IPS DF 6.9 (cell line): Measurements from ENCODE around the gene BEND4.
A peak's percentile ranks its signal among the peaks of the same experiment; 100 is the strongest.
"Not testable (repeated sequence)": the region's sequence is repeated elsewhere in the genome, so short reads cannot be mapped to it uniquely, and the experiment has no call there.

Experiments
- DNase-seq: peaks from one replicate; pipeline ENCODE4 v3.0.0-alpha.2; 2013; ENCODE audit warnings: low read depth, low spot score
- H3K27ac ChIP-seq: one replicate; pipeline ENCODE4 v1.5.1; 2013; ENCODE audit warnings: low read length, control low read depth
- H3K27me3 ChIP-seq: 2 replicates; pipeline ENCODE4 v1.6.1; 2013; ENCODE audit warnings: mild to moderate bottlenecking, low read length; ENCODE audit not compliant: control insufficient read depth, insufficient read depth
- H3K36me3 ChIP-seq: 2 replicates; pipeline ENCODE4 v1.6.1; 2013; ENCODE audit warnings: low read length; ENCODE audit not compliant: control insufficient read depth, insufficient read depth
- H3K4me1 ChIP-seq: 2 replicates; pipeline ENCODE4 v1.6.1; 2013; ENCODE audit warnings: low read length; ENCODE audit not compliant: control insufficient read depth, insufficient read depth
- H3K4me3 ChIP-seq: 2 replicates; pipeline ENCODE4 v1.5.1; 2013; ENCODE audit warnings: mild to moderate bottlenecking, low read length
- H3K9me3 ChIP-seq: 2 replicates; pipeline ENCODE4 v1.6.1; 2013; ENCODE audit warnings: low read length, inconsistent platforms; ENCODE audit not compliant: control insufficient read depth, insufficient read depth
- whole genome bisulfite sequencing: extraction: QIAGEN DNeasy Blood & Tissue Kit; methylation state at CpG from one replicate; pipeline ENCODE4 v1.1.7; 2013; ENCODE audit warnings: mixed read lengths, missing lambda C conversion rate; ENCODE audit not compliant: insufficient read length, insufficient coverage; 5-methylcytosine and 5-hydroxymethylcytosine counted together

BEND4 gene

GRCh38 chr4:42152507-42153504 lies at the start of gene BEND4:
Gene BEND4 (minus strand): TSS chr4:42152655. CDS start chr4:42152143, 512 bp downstream.
- peaks cover 3% of the 10 kb centered on the region; the same call in 1 of the 2 replicates for H3K4me1 ChIP-seq
- WGBS: no CpG with 5 or more reads among the region's 49 CpGs
- H3K27me3 ChIP-seq: peaks cover 6% of the 10 kb centered on the region
- DNase-seq: peak; percentile 29
- peak within 1 kb of the TSS; percentile 71; the same call in 1 of the 2 replicates for H3K4me3 ChIP-seq
- H3K9me3 ChIP-seq: no peaks in the 10 kb centered on the region
- H3K27ac ChIP-seq: no peak within 1 kb of the TSS
- H3K36me3 ChIP-seq: no peaks in the 10 kb centered on the region

- no peaks in the 10 kb centered on the region for H3K9me3 ChIP-seq
- no peaks in the 10 kb centered on the region for H3K36me3 ChIP-seq
- H3K4me3 ChIP-seq: no peak overlapping the region
- no peaks in the 10 kb centered on the region for H3K4me1 ChIP-seq
- H3K27ac ChIP-seq: no peak overlapping the region
- no CpG with 5 or more reads among the region's 5 CpGs for WGBS
- no peaks in the 10 kb centered on the region for H3K27me3 ChIP-seq
- DNase-seq: no peak
Observed at GRCh38 chr4:42197341-42197740, 44.9 kb upstream of the BEND4 start.

GRCh38 chr4:42172921-42173320 lies 20.5 kb upstream of the BEND4 start:
- no CpG with 5 or more reads among the region's 2 CpGs for WGBS
- no peak for DNase-seq
- Histone ChIP-seq H3K27me3 (no peaks in the 10 kb centered on the region), H3K27ac (no peak overlapping the region), H3K36me3 (no peaks in the 10 kb centered on the region), H3K9me3 (no peaks in the 10 kb centered on the region), H3K4me1 (0 out of 2 replicates have a peak, but pooled peaks cover 2% of the 10 kb centered on the region), H3K4me3 (no peak overlapping the region)

- Histone ChIP-seq H3K27ac (no peak overlapping the region), H3K4me3 (no peak overlapping the region), H3K9me3 (no peaks in the 10 kb centered on the region), H3K36me3 (no peaks in the 10 kb centered on the region), H3K27me3 (no peaks in the 10 kb centered on the region), H3K4me1 (0 out of 2 replicates have a peak, but pooled peaks cover 2% of the 10 kb centered on the region)
- no peak for DNase-seq
- no CpG with 5 or more reads among the region's 5 CpGs for WGBS
Observed at GRCh38 chr4:42172128-42172790, 19.8 kb upstream of the BEND4 start.

DNA sequence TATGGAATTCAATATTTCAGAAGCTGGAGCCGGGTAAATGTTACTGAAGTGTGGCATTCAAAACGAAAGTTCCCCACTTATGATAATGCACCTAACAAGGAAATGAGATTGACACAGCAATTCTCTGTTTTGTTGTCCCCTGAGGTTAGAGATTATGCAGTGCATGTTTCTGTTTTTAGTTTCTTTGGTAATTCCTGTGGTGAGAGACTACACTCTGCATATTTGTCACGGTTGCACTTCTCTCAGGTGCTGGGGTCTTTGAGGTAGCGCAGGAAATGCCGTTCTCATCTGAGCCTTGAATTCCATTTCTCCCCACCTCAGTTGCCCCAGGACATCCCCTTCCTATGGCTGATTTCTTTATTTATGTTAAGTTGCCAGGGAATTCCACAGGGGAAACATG lies 15.3 kb upstream of the BEND4 start:
- no CpG with 5 or more reads among the region's 5 CpGs for WGBS
- H3K4me3 ChIP-seq: no peak overlapping the region
- DNase-seq: no peak
- H3K4me1 ChIP-seq: 0 out of 2 replicates have a peak, but pooled peaks cover 2% of the 10 kb centered on the region
- H3K27me3 ChIP-seq: no peaks in the 10 kb centered on the region
- no peak overlapping the region for H3K27ac ChIP-seq
- no peaks in the 10 kb centered on the region for H3K9me3 ChIP-seq
- no peaks in the 10 kb centered on the region for H3K36me3 ChIP-seq

GRCh38 chr4:42166186-42166585 lies 13.7 kb upstream of the BEND4 start:
- not testable (repeated sequence) for H3K4me1 ChIP-seq, H3K27me3 ChIP-seq, H3K36me3 ChIP-seq, H3K4me3 ChIP-seq, H3K27ac ChIP-seq, DNase-seq, H3K9me3 ChIP-seq
- no CpG with 5 or more reads among the region's 6 CpGs for WGBS

DNA sequence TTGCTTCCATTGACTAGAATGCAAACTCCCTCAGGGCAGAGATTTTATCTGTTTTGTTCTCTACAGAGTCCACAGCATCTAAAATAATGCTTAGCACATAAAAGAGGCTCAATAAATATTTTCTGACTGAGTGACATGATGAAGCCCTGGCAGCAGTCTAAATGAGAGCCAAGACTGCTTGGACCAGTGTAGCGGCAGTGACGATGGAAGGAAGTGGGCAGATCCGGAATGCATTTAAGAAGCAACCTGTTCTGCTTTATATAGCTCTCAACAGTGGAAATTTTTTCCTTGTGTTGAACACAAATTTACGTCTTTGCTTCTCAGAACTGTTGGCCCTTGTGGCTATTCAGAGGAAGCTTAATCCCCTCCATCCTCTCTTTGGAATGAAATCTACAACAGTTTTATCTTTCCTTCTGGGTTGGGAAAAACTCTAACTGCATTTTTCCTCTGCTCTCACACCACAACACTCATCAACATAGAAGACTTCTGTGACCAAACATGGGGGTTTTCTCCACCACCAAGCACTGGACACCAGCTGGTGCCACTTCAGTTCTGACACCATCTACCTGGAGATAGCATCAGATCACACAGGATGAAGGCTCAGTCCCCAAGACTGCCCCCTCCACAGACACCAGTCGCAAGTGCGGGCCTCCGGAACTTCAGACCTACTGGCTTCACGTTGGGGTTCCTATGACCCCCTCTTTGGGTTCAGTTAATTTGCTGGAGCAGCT lies 7.0 kb upstream of the BEND4 start:
- H3K27ac ChIP-seq: no peak overlapping the region
- no CpG with 5 or more reads among the region's 8 CpGs for WGBS
- H3K9me3 ChIP-seq: no peaks in the 10 kb centered on the region
- H3K4me1 ChIP-seq: no peaks in the 10 kb centered on the region
- H3K4me3 ChIP-seq: no peak overlapping the region
- DNase-seq: no peak
- no peaks in the 10 kb centered on the region for H3K27me3 ChIP-seq
- H3K36me3 ChIP-seq: no peaks in the 10 kb centered on the region

- no peak overlapping the region for H3K27ac ChIP-seq
Observed at GRCh38 chr4:42151568-42152506, 618 bp downstream of the BEND4 start.

GRCh38 chr4:42150653-42151567 lies 1.5 kb downstream of the BEND4 start:
- Histone ChIP-seq H3K27me3 (peaks cover 6% of the 10 kb centered on the region), H3K9me3 (no peaks in the 10 kb centered on the region), H3K27ac (no peak overlapping the region)

More at GRCh38 chr4:42151568-42152506, 618 bp downstream of the BEND4 start:
- Histone ChIP-seq H3K4me1 (peaks cover 3% of the 10 kb centered on the region; the same call in 1 of the 2 replicates), H3K9me3 (no peaks in the 10 kb centered on the region), H3K27me3 (peaks cover 6% of the 10 kb centered on the region), H3K36me3 (no peaks in the 10 kb centered on the region), H3K4me3 (peak overlapping the region; percentile 71; the same call in 1 of the 2 replicates)
- peak; percentile 64 for DNase-seq
- WGBS: no CpG with 5 or more reads among the region's 122 CpGs

More at GRCh38 chr4:42150653-42151567, 1.5 kb downstream of the BEND4 start:
- no peaks in the 10 kb centered on the region for H3K36me3 ChIP-seq
- no peak for DNase-seq
- H3K4me1 ChIP-seq: peaks cover 3% of the 10 kb centered on the region; the same call in 1 of the 2 replicates
- no CpG with 5 or more reads among the region's 89 CpGs for WGBS
- peak overlapping the region; percentile 71 for H3K4me3 ChIP-seq
